H9 (cell line): ENCODE data around the gene PLXNB3. TPM values are rescaled to one million over a fixed set of nuclear protein-coding genes. Genes with fewer than 3 reads are reported as not detected.

ENCODE experiments used
- DNase-seq: peaks from one replicate; pipeline ENCODE4 v3.0.0-alpha.2; 2017
- H2AFZ ChIP-seq: one replicate; pipeline ENCODE4 v1.6.1; 2013; ENCODE audit warnings: mild to moderate bottlenecking, low read length, control low read depth, moderate library complexity
- H2AK5ac ChIP-seq: 2 replicates; pipeline ENCODE4 v1.6.1; 2013; ENCODE audit warnings: low read length, control low read depth, mixed read lengths; ENCODE audit not compliant: insufficient read length
- H2BK120ac ChIP-seq: one replicate; pipeline ENCODE4 v1.6.1; 2013; ENCODE audit warnings: low read depth, mild to moderate bottlenecking, low read length, control low read depth, inconsistent platforms; ENCODE audit not compliant: poor library complexity, severe bottlenecking
- H2BK12ac ChIP-seq: 2 replicates; pipeline ENCODE4 v1.6.1; 2013; ENCODE audit warnings: low read length, control low read depth, mixed read lengths, low read depth; ENCODE audit not compliant: insufficient read length
- H2BK15ac ChIP-seq: 2 replicates; pipeline ENCODE4 v1.6.1; 2013; ENCODE audit warnings: low read depth, low read length, control low read depth
- H2BK20ac ChIP-seq: one replicate; pipeline ENCODE4 v1.6.1; 2013; ENCODE audit warnings: low read depth, mild to moderate bottlenecking, low read length, control low read depth, inconsistent platforms; ENCODE audit not compliant: poor library complexity, severe bottlenecking
- H2BK5ac ChIP-seq: 2 replicates; pipeline ENCODE4 v1.6.1; 2013; ENCODE audit warnings: low read length, control low read depth, mixed read lengths; ENCODE audit not compliant: insufficient read length
- H3K14ac ChIP-seq: 2 replicates; pipeline ENCODE4 v1.6.1; 2013; ENCODE audit warnings: low read length, control low read depth; ENCODE audit not compliant: insufficient read depth
- H3K18ac ChIP-seq: 2 replicates; pipeline ENCODE4 v1.6.1; 2013; ENCODE audit warnings: low read depth, mild to moderate bottlenecking, mixed read lengths, low read length, control low read depth; ENCODE audit not compliant: insufficient read length
- H3K23ac ChIP-seq: 2 replicates; pipeline ENCODE4 v1.6.1; 2013; ENCODE audit warnings: low read length, control low read depth, mixed read lengths, low read depth; ENCODE audit not compliant: insufficient read length
- H3K23me2 ChIP-seq: 2 replicates; pipeline ENCODE4 v1.6.1; 2013; ENCODE audit warnings: low read depth, mild to moderate bottlenecking, mixed read lengths, low read length, control low read depth; ENCODE audit not compliant: insufficient read length, poor library complexity, severe bottlenecking
- H3K27ac ChIP-seq: 2 replicates; pipeline ENCODE4 v1.5.1; 2013; ENCODE audit warnings: low read length, control low read depth, mixed read lengths, low read depth; ENCODE audit not compliant: insufficient read length
- H3K27me3 ChIP-seq: 2 replicates; pipeline ENCODE4 v1.6.1; 2013; ENCODE audit warnings: low read length, control low read depth, inconsistent platforms; ENCODE audit not compliant: insufficient read depth
- H3K4ac ChIP-seq: 2 replicates; pipeline ENCODE4 v1.6.1; 2013; ENCODE audit warnings: low read depth, mild to moderate bottlenecking, control low read depth, inconsistent platforms, low read length, moderate library complexity
- H3K4me1 ChIP-seq: 2 replicates; pipeline ENCODE4 v1.6.1; 2013; ENCODE audit warnings: low read length, control low read depth, inconsistent platforms; ENCODE audit not compliant: insufficient read depth
- H3K4me2 ChIP-seq: 2 replicates; pipeline ENCODE4 v1.6.1; 2013; ENCODE audit warnings: low read length, control low read depth, mixed read lengths; ENCODE audit not compliant: insufficient read length, insufficient read depth
- H3K56ac ChIP-seq: 2 replicates; pipeline ENCODE4 v1.6.1; 2013; ENCODE audit warnings: low read depth, mild to moderate bottlenecking, mixed read lengths, low read length, control low read depth; ENCODE audit not compliant: insufficient read length
- H3K79me1 ChIP-seq: 2 replicates; pipeline ENCODE4 v1.6.1; 2013; ENCODE audit warnings: low read depth, mild to moderate bottlenecking, moderate library complexity, low read length, control low read depth, inconsistent platforms; ENCODE audit not compliant: insufficient read depth, poor library complexity, severe bottlenecking
- H3K79me2 ChIP-seq: 2 replicates; pipeline ENCODE4 v1.6.1; 2013; ENCODE audit warnings: low read length, control low read depth, inconsistent platforms; ENCODE audit not compliant: insufficient read depth
- H3K9ac ChIP-seq: 2 replicates; pipeline ENCODE4 v1.6.1; 2013; ENCODE audit warnings: low read length, control low read depth, mixed read lengths; ENCODE audit not compliant: insufficient read length; ENCODE audit errors: extremely low read depth
- H3K9me3 ChIP-seq: one replicate; pipeline ENCODE4 v1.6.1; 2013; ENCODE audit warnings: low read depth, low read length, inconsistent platforms; ENCODE audit not compliant: control insufficient read depth
- H3T11ph ChIP-seq: one replicate; pipeline ENCODE4 v1.6.1; 2013; ENCODE audit warnings: mild to moderate bottlenecking, low read length, control low read depth, inconsistent platforms
- H4K20me1 ChIP-seq: one replicate; pipeline ENCODE4 v1.6.1; 2013; ENCODE audit not compliant: control insufficient read depth, insufficient read length, insufficient read depth
- H4K5ac ChIP-seq: 2 replicates; pipeline ENCODE4 v1.6.1; 2013; ENCODE audit warnings: low read depth, mild to moderate bottlenecking, mixed read lengths, low read length, control low read depth; ENCODE audit not compliant: insufficient read length
- H4K8ac ChIP-seq: replicated peaks from 2 replicates; pipeline ENCODE4 v1.6.1; 2013; ENCODE audit warnings: low read length, control low read depth, mixed read lengths, low read depth; ENCODE audit not compliant: insufficient read length
- H4K91ac ChIP-seq: 2 replicates; pipeline ENCODE4 v1.6.1; 2013; ENCODE audit warnings: low read depth, mild to moderate bottlenecking, moderate library complexity, mixed read lengths, low read length, control low read depth; ENCODE audit not compliant: insufficient read length
- H3K27ac Mint-ChIP-seq, 3 experiments: 2 replicates in 2 of 3; 3 replicates in 1 of 3; pipeline ENCODE4 v1.8.0; 2020 to 2021; ENCODE audit warnings: mixed read lengths in 3 of 3, mild to moderate bottlenecking in 1 of 3, moderate library complexity in 1 of 3
- H3K27me3 Mint-ChIP-seq: 2 replicates; pipeline ENCODE4 v1.8.0; 2021; ENCODE audit warnings: low read depth, mild to moderate bottlenecking, moderate library complexity, mixed read lengths
- H3K36me3 Mint-ChIP-seq, 3 experiments: 2 replicates in 2 of 3; 3 replicates in 1 of 3; pipeline ENCODE4 v1.8.0; 2020 to 2021; ENCODE audit warnings: low read depth in 3 of 3, mixed read lengths in 3 of 3; ENCODE audit not compliant: insufficient read depth in 1 of 3
- H3K4me1 Mint-ChIP-seq, 2 experiments: 2 replicates each; pipeline ENCODE4 v1.8.0; 2020; ENCODE audit warnings: mixed read lengths in 2 of 2
- H3K4me3 Mint-ChIP-seq, 2 experiments: 2 replicates in 1 of 2; 3 replicates in 1 of 2; pipeline ENCODE4 v1.8.0; 2020 to 2021; ENCODE audit warnings: mild to moderate bottlenecking in 2 of 2, mixed read lengths in 2 of 2, moderate library complexity in 1 of 2
- H3K9me3 Mint-ChIP-seq, 2 experiments: 2 replicates in 1 of 2; 3 replicates in 1 of 2; pipeline ENCODE4 v1.8.0; 2020; ENCODE audit warnings: mild to moderate bottlenecking in 2 of 2, mixed read lengths in 2 of 2, moderate library complexity in 1 of 2
- WGBS: extraction: QIAGEN DNeasy Blood & Tissue Kit; methylation state at CpG from one replicate; pipeline ENCODE4 v1.1.7; 2013; ENCODE audit warnings: missing lambda C conversion rate, low lambda C conversion rate, mixed read lengths; ENCODE audit not compliant: insufficient read length; ENCODE audit errors: extremely low coverage; 5-methylcytosine and 5-hydroxymethylcytosine counted together
- total RNA-seq: library from RNA; stranded (reverse); gene quantifications from 2 replicates; pipeline ENCODE4 v1.2.1, GENCODE V29; 2021
- TF ChIP-seq, protein P1 (sequence below): fragments of 200-600 bp; sonication (generic); conservative IDR thresholded peaks from 3 replicates; pipeline ENCODE4 v1.8.0; 2021; ENCODE audit warnings: antibody characterized with exemption, mild to moderate bottlenecking

PLXNB3 gene
- total RNA-seq, 1 experiment from 2014 or later, result 1.9 TPM

DNA sequence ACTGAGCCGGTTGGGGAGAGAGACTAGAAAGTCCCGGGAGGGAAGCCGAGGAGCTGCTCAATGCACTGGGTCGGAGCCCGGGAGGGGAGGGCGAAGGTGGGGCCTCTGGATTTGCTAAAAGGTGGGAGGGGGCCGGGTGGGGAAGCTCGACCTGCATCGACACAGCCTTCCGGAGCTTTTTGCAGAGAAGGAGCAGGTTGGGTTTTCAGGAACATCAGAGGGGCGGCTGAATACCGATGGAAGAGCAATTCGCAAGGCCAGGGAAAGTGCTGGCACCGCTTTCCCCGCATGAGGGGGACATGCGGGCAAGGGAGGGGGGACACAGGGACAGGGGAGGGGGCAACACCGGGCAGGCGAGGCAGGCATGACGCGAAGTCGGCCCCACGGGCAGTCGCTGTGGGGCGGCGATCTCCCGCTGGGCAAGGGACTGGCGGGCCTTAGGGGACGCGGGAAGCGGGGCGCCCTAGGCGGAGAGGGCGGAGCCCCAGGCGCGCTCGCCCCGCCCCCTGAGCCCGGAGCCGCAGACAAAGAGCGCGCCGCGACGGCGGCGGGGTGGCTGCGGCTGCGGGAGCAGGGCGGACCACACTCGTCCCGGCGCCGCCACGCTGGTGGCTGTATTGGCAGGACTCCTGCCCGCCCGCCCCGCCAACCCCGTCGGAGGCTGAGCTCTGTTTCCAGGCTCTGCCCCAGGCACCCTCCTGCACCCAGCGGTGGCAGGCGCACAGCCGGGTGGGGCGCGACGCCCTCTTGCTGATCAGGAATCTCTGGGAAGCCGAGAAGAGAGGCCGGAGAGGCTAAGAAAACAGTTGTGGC lies 54.7 kb downstream of the PLXNB3 start:
- WGBS, result no CpG with 5 or more reads among the region's 67 CpGs
- Histone ChIP-seq H3K23ac (no peak overlapping the region), H3T11ph (no peak overlapping the region), H3K4me1 (no peaks in the 10 kb centered on the region; the same call in 1 of the 2 replicates), H2BK5ac (no peak overlapping the region), H4K8ac (no peak overlapping the region), H3K9me3 (peaks cover 11% of the 10 kb centered on the region), H4K5ac (no peak overlapping the region), H3K56ac (no peak overlapping the region), H4K20me1 (no peaks in the 10 kb centered on the region), H2BK20ac (no peak overlapping the region), H2AFZ (no peak overlapping the region), H3K9ac (no peak overlapping the region), H2BK12ac (no peak overlapping the region), H3K79me1 (no peaks in the 10 kb centered on the region), H3K27me3 (no peaks in the 10 kb centered on the region), H2AK5ac (no peak overlapping the region), H3K4me2 (peak overlapping the region; percentile 37), H3K23me2 (no peaks in the 10 kb centered on the region), H3K79me2 (peaks cover 36% of the 10 kb centered on the region; the same call in 1 of the 2 replicates), H4K91ac (no peak overlapping the region), H3K14ac (peak overlapping the region; percentile 86; the same call in 1 of the 2 replicates), H2BK15ac (no peak overlapping the region), H2BK120ac (no peak overlapping the region), H3K18ac (peak overlapping the region; percentile 74), H3K27ac (no peak overlapping the region), H3K4ac (no peak overlapping the region)
- peaks cover 3 to 24% (median 21%) of the 10 kb centered on the region in 3 experiments; a peak in 6 of 7 replicates for H3K36me3 Mint-ChIP-seq
- DNase-seq, result no peak
- peaks cover 27 to 36% of the 10 kb centered on the region in 2 experiments for H3K4me1 Mint-ChIP-seq
- H3K27me3 Mint-ChIP-seq, result no peaks in the 10 kb centered on the region
- H3K4me3 Mint-ChIP-seq, result peak overlapping the region; percentile 49 to 71
- TF ChIP-seq, protein P1, sequence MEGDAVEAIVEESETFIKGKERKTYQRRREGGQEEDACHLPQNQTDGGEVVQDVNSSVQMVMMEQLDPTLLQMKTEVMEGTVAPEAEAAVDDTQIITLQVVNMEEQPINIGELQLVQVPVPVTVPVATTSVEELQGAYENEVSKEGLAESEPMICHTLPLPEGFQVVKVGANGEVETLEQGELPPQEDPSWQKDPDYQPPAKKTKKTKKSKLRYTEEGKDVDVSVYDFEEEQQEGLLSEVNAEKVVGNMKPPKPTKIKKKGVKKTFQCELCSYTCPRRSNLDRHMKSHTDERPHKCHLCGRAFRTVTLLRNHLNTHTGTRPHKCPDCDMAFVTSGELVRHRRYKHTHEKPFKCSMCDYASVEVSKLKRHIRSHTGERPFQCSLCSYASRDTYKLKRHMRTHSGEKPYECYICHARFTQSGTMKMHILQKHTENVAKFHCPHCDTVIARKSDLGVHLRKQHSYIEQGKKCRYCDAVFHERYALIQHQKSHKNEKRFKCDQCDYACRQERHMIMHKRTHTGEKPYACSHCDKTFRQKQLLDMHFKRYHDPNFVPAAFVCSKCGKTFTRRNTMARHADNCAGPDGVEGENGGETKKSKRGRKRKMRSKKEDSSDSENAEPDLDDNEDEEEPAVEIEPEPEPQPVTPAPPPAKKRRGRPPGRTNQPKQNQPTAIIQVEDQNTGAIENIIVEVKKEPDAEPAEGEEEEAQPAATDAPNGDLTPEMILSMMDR, result no peak
- peak overlapping the region in 1 of 3 experiments; percentile 84; a peak in 1 of 7 replicates for H3K27ac Mint-ChIP-seq
- H3K9me3 Mint-ChIP-seq, result peaks cover 66 to 71% of the 10 kb centered on the region in 2 experiments
